ENCODE data around the gene LDB2.
"Not testable (repeated sequence)": the region's sequence is repeated elsewhere in the genome, so short reads cannot be mapped to it uniquely, and the experiment has no call there.

Gene LDB2

GRCh38 chr4:16597443-16597842 lies 301.0 kb downstream of the LDB2 start:
- DNase-seq (ENCODE audit: low read depth in 2 of 2), result no peak

- DNase-seq (ENCODE audit: low read depth in 2 of 2), result no peak
Observed at GRCh38 chr4:16596267-16596666, 302.2 kb downstream of the LDB2 start.

GRCh38 chr4:16594128-16594527 lies 304.3 kb downstream of the LDB2 start:
- no peak for DNase-seq (ENCODE audit: low read depth in 2 of 2)

GRCh38 chr4:16593386-16593785 lies 305.1 kb downstream of the LDB2 start:
- DNase-seq (ENCODE audit: low read depth in 2 of 2), result no peak

GRCh38 chr4:16591272-16591826 lies 307.1 kb downstream of the LDB2 start:
- DNase-seq (ENCODE audit: low read depth in 2 of 2), result no peak

- no peak for DNase-seq (ENCODE audit: low read depth in 2 of 2)
Observed at GRCh38 chr4:16590797-16591196, 307.6 kb downstream of the LDB2 start.

- no peak for DNase-seq (ENCODE audit: low read depth in 2 of 2)
Observed at GRCh38 chr4:16588651-16589050, 309.8 kb downstream of the LDB2 start.

GRCh38 chr4:16588149-16588548 lies 310.3 kb downstream of the LDB2 start:
- DNase-seq (ENCODE audit: low read depth in 2 of 2), result no peak

- no peak for DNase-seq (ENCODE audit: low read depth in 2 of 2)
Observed at GRCh38 chr4:16585053-16585452, 313.4 kb downstream of the LDB2 start.

GRCh38 chr4:16583764-16584163 lies 314.7 kb downstream of the LDB2 start:
- DNase-seq (ENCODE audit: low read depth in 2 of 2), result no peak

GRCh38 chr4:16582526-16582925 lies 315.9 kb downstream of the LDB2 start:
- no peak for DNase-seq (ENCODE audit: low read depth in 2 of 2)

- no peak for DNase-seq (ENCODE audit: low read depth in 2 of 2)
Observed at GRCh38 chr4:16582036-16582435, 316.4 kb downstream of the LDB2 start.

- no peak for DNase-seq (ENCODE audit: low read depth in 2 of 2)
Observed at GRCh38 chr4:16581117-16581516, 317.3 kb downstream of the LDB2 start.

GRCh38 chr4:16580514-16580913 lies 317.9 kb downstream of the LDB2 start:
- no peak for DNase-seq (ENCODE audit: low read depth in 2 of 2)

GRCh38 chr4:16579866-16580265 lies 318.6 kb downstream of the LDB2 start:
- DNase-seq (ENCODE audit: low read depth in 2 of 2), result no peak

- DNase-seq (ENCODE audit: low read depth in 2 of 2), result no peak
Observed at GRCh38 chr4:16577177-16577576, 321.3 kb downstream of the LDB2 start.

- DNase-seq (ENCODE audit: low read depth in 2 of 2), result no peak
Observed at GRCh38 chr4:16574981-16575380, 323.5 kb downstream of the LDB2 start.

- no peak for DNase-seq (ENCODE audit: low read depth in 2 of 2)
Observed at GRCh38 chr4:16573739-16574138, 324.7 kb downstream of the LDB2 start.

- no peak for DNase-seq (ENCODE audit: low read depth in 2 of 2)
Observed at GRCh38 chr4:16573206-16573605, 325.2 kb downstream of the LDB2 start.

- DNase-seq (ENCODE audit: low read depth in 2 of 2), result no peak
Observed at GRCh38 chr4:16572631-16573030, 325.8 kb downstream of the LDB2 start.

GRCh38 chr4:16572161-16572560 lies 326.3 kb downstream of the LDB2 start:
- DNase-seq (ENCODE audit: low read depth in 2 of 2), result no peak

- DNase-seq (ENCODE audit: low read depth in 2 of 2), result no peak
Observed at GRCh38 chr4:16569790-16570189, 328.7 kb downstream of the LDB2 start.

GRCh38 chr4:16557316-16557715 lies 341.1 kb downstream of the LDB2 start:
- DNase-seq (ENCODE audit: low read depth in 2 of 2), result not testable (repeated sequence)

- no peak for DNase-seq (ENCODE audit: low read depth in 2 of 2)
Observed at GRCh38 chr4:16555156-16555555, 343.3 kb downstream of the LDB2 start.

All from stimulated activated CD8-positive, alpha-beta memory T cell treated with anti-CD3 and anti-CD28 coated beads, Interleukin-7, amount 100 ng/mL, for 4 hours (primary cell).